A549 (cell line): Measurements from ENCODE around the gene SLC25A13. TPM values are rescaled to one million over a fixed set of nuclear protein-coding genes. Genes with fewer than 3 reads are reported as not detected.
A peak's percentile ranks its signal among the peaks of the same experiment; 100 is the strongest.

ENCODE experiments used
- ATAC-seq, 2 experiments: fragments of 200-7000 bp in 1 of 2; fragments of >200 bp in 1 of 2; cut with Nextera tagmentation in 1 of 2; cut with Tn5 transposase in 1 of 2; 3 replicates each; pipeline versions ENCODE4 v1.8.0 to v1.9.1; 2018 to 2020; ENCODE audit warnings: mild to moderate bottlenecking in 1 of 2, moderate library complexity in 1 of 2
- CTCF ChIA-PET: fragments of 300-600 bp; sonication (Branson Sonifier 250); formaldehyde crosslinking; extraction: SDS; loops from one replicate; lab custom pipeline; 2021; ENCODE audit warnings: antibody characterized with exemption, inconsistent platforms; lab: Yijun Ruan, JAX
- POLR2A ChIA-PET: fragments of 350-600 bp; formaldehyde crosslinking; extraction: SDS; loops from one replicate; lab custom pipeline; 2021; ENCODE audit warnings: antibody characterized with exemption, inconsistent platforms; lab: Yijun Ruan, JAX
- DNase-seq, 2 experiments: peaks; one replicate each; pipeline versions ENCODE4 v3.0.0 to v3.0.0-alpha.2; 2011 to 2016; ENCODE audit warnings: low read depth in 1 of 2, low spot score in 1 of 2
- FAIRE-seq: peaks from 2 replicates; lab custom pipeline; 2011; peaks lifted over from hg19 to GRCh38; lab: Jason Lieb, UNC
- H3K27ac ChIP-seq, 2 experiments: fragments of >200 bp; sonication (Bioruptor Twin); formaldehyde crosslinking; 3 replicates each; pipeline ENCODE4 v1.5.1; 2016 to 2017
- H3K4me1 ChIP-seq: fragments of >200 bp; sonication (Bioruptor Twin); formaldehyde crosslinking; 3 replicates; pipeline ENCODE4 v1.6.1; 2016
- H3K4me2 ChIP-seq: fragments of >200 bp; sonication (Bioruptor Twin); formaldehyde crosslinking; 3 replicates; pipeline ENCODE4 v1.6.1; 2016
- H3K4me3 ChIP-seq: fragments of >200 bp; sonication (Bioruptor Twin); formaldehyde crosslinking; 3 replicates; pipeline ENCODE4 v1.5.1; 2016
- H3K9me3 ChIP-seq: fragments of >200 bp; sonication (Bioruptor Twin); formaldehyde crosslinking; 3 replicates; pipeline ENCODE4 v1.6.1; 2016
- CHD2 ChIP-seq: fragments of 150-350 bp; IDR thresholded peaks from 2 replicates; pipeline ENCODE4 v1.6.1; 2014; ENCODE audit warnings: low read length; ENCODE audit not compliant: partially characterized antibody
- CHD4 ChIP-seq: fragments of 200-600 bp; sonication (generic); IDR thresholded peaks from 2 replicates; pipeline ENCODE4 v1.6.1; 2016; ENCODE audit warnings: antibody characterized with exemption, mild to moderate bottlenecking, borderline replicate concordance
- EHMT2 ChIP-seq: fragments of 200-600 bp; sonication (generic); IDR thresholded peaks from 2 replicates; pipeline ENCODE4 v1.6.1; 2016; ENCODE audit warnings: antibody characterized with exemption, low read depth, mild to moderate bottlenecking, moderate library complexity
- ESRRA ChIP-seq: fragments of 150-350 bp; IDR thresholded peaks from 2 replicates; pipeline ENCODE4 v1.6.1; 2014; ENCODE audit warnings: mild to moderate bottlenecking, low read length, borderline replicate concordance
- FOSL2 ChIP-seq, 2 experiments: fragments of 450-650 bp in 1 of 2; fragments of >200 bp in 1 of 2; sonication (Bioruptor Twin) in 1 of 2; formaldehyde crosslinking; IDR thresholded peaks; 2 replicates each; pipeline versions ENCODE4 v1.5.0 to v1.6.1; 2016 to 2020; ENCODE audit warnings: mild to moderate bottlenecking in 1 of 2, moderate library complexity in 1 of 2
- FOXS1 ChIP-seq: fragments of 250-450 bp; sonication (Bioruptor Pico); IDR thresholded peaks from 2 replicates; pipeline ENCODE4 v1.5.0; 2020; ENCODE audit warnings: mild to moderate bottlenecking, moderate library complexity
- GATA3 ChIP-seq: IDR thresholded peaks from 2 replicates; pipeline ENCODE4 v1.6.1; 2012; ENCODE audit warnings: borderline replicate concordance
- JUN ChIP-seq, 2 experiments: fragments of >200 bp; sonication (Bioruptor Twin); formaldehyde crosslinking; IDR thresholded peaks; 2 replicates in 1 of 2; 3 replicates in 1 of 2; pipeline ENCODE4 v1.6.1; 2016 to 2017
- JUNB ChIP-seq: fragments of >200 bp; sonication (Bioruptor Twin); formaldehyde crosslinking; IDR thresholded peaks from 2 replicates; pipeline ENCODE4 v1.6.1; 2016
- MAFK ChIP-seq: fragments of 450-650 bp; IDR thresholded peaks from 2 replicates; pipeline ENCODE4 v1.6.1; 2014; ENCODE audit not compliant: partially characterized antibody
- NFE2L2 ChIP-seq: fragments of 150-350 bp; conservative IDR thresholded peaks from 2 replicates; pipeline ENCODE4 v1.6.1; 2014; ENCODE audit warnings: low read length
- PHF8 ChIP-seq: fragments of 200-600 bp; sonication (generic); IDR thresholded peaks from 2 replicates; pipeline ENCODE4 v1.6.1; 2016; ENCODE audit warnings: low read depth, mild to moderate bottlenecking, antibody characterized with exemption, moderate library complexity, borderline replicate concordance
- POLR2A ChIP-seq: IDR thresholded peaks from 2 replicates; pipeline ENCODE4 v1.6.1; 2012; ENCODE audit warnings: mild to moderate bottlenecking, low read length
- POLR2AphosphoS2 ChIP-seq: conservative IDR thresholded peaks from 2 replicates; pipeline ENCODE4 v1.6.1; 2012; ENCODE audit warnings: low read length, improper control_type of control experiment, inconsistent platforms
- RAD21 ChIP-seq, 2 experiments: fragments of >200 bp in 1 of 2; sonication (Bioruptor Twin) in 1 of 2; formaldehyde crosslinking in 1 of 2; IDR thresholded peaks in 1 of 2; conservative IDR thresholded peaks in 1 of 2; 2 replicates in 1 of 2; 3 replicates in 1 of 2; pipeline ENCODE4 v1.6.1; 2012 to 2018; ENCODE audit warnings: inconsistent platforms in 1 of 2
- RARB ChIP-seq: fragments of 250-450 bp; sonication (Bioruptor Pico); IDR thresholded peaks from 2 replicates; pipeline ENCODE4 v1.8.0; 2021; ENCODE audit warnings: mild to moderate bottlenecking, moderate library complexity
- REST ChIP-seq: fragments of 200-600 bp; sonication (generic); IDR thresholded peaks from 2 replicates; pipeline ENCODE4 v1.6.1; 2016; ENCODE audit warnings: antibody characterized with exemption, mild to moderate bottlenecking, moderate library complexity
- RFX5 ChIP-seq: fragments of 450-650 bp; IDR thresholded peaks from 2 replicates; pipeline ENCODE4 v1.7.1; 2014; ENCODE audit warnings: antibody characterized with exemption, mild to moderate bottlenecking, moderate library complexity
- SMC3 ChIP-seq: fragments of >200 bp; sonication (Bioruptor Twin); formaldehyde crosslinking; IDR thresholded peaks from 3 replicates; pipeline ENCODE4 v1.6.1; 2018; ENCODE audit warnings: inconsistent platforms
- TFCP2L1 ChIP-seq: fragments of 250-450 bp; sonication (Bioruptor Pico); IDR thresholded peaks from 2 replicates; pipeline ENCODE4 v1.5.0; 2021; ENCODE audit warnings: mild to moderate bottlenecking
- TP53 ChIP-seq: fragments of 250-450 bp; sonication (Bioruptor Pico); IDR thresholded peaks from 2 replicates; pipeline ENCODE4 v1.5.0; 2021; ENCODE audit warnings: mild to moderate bottlenecking, moderate library complexity
- ZC3H11A ChIP-seq: fragments of 450-650 bp; IDR thresholded peaks from 2 replicates; pipeline ENCODE4 v1.6.1; 2014; ENCODE audit warnings: antibody characterized with exemption, mild to moderate bottlenecking
- ZNF302 ChIP-seq: fragments of 250-450 bp; sonication (Bioruptor Pico); IDR thresholded peaks from 2 replicates; pipeline ENCODE4 v1.9.0; 2021; ENCODE audit warnings: inconsistent platforms, mild to moderate bottlenecking, moderate library complexity
- ZSCAN20 ChIP-seq: fragments of 250-450 bp; sonication (Bioruptor Pico); IDR thresholded peaks from 2 replicates; pipeline ENCODE4 v1.8.0; 2022; ENCODE audit warnings: mild to moderate bottlenecking, moderate library complexity
- WGBS: methylation state at CpG from one replicate; pipeline ENCODE4 v1.1.6; 2017; ENCODE audit errors: missing lambda C conversion rate; 5-methylcytosine and 5-hydroxymethylcytosine counted together
- polyA plus RNA-seq, 4 experiments: library from polyadenylated mRNA; depleted of rRNA in 3 of 4; stranded (reverse); fragments of >200 nt; fragmentation: RNase III in 1 of 4; extraction: RNeasy Plus Mini Kit Qiagen cat#74134 plus additional on column Dnase treatment in 1 of 4; gene quantifications; 2 replicates in 3 of 4; 3 replicates in 1 of 4; pipeline ENCODE4 v1.2.3, GENCODE V29; 2011 to 2017
- TF ChIP-seq, protein P1 (sequence below): fragments of >200 bp; sonication (Bioruptor Twin); formaldehyde crosslinking; IDR thresholded peaks from 3 replicates; pipeline ENCODE4 v1.6.1; 2016
- TF ChIP-seq, protein P2 (sequence below): fragments of 250-450 bp; sonication (Bioruptor Pico); IDR thresholded peaks from 2 replicates; pipeline ENCODE4 v1.5.0; 2020; ENCODE audit warnings: low read depth, mild to moderate bottlenecking, moderate library complexity

The SLC25A13 gene
- polyA plus RNA-seq, 2 of the 4 experiments (the other 2 are of a cell fraction): 32.7 to 51.0 TPM

DNA sequence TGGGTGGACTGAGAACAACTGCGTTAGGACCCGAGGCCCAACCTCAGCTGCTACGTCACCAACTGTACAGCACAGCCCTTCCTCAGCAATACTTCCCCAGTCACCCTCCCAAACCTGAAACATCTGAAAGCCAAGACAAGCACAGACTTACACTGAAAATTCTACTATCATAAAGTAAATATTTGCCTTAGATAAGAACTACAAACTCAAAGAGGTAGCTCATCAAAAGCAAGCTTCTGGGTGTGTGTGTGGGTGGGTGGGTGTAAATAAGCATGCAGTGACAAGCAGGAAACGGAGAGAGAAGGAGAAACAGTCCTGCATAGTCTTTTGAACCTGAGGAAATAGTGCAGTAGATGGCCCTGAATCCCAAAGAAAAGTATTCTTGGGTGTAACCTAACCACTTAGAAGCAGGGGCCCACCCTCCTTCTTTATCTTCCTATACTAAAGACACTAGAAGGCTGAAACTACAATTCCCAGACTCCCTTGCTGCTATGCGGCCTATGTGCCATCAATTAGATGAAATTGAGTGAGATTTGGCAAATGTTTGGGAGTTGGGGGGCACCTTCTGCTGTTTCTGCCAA lies 18.7 kb downstream of the SLC25A13 start:
- FAIRE-seq: no peak
- Histone ChIP-seq H3K27ac (no peak overlapping the region), H3K9me3 (peaks cover 7% of the 10 kb centered on the region; the same call in 2 of the 3 replicates), H3K4me2 (peak overlapping the region; percentile 27; the same call in 2 of the 3 replicates), H3K4me3 (no peak overlapping the region), H3K4me1 (peaks cover 11% of the 10 kb centered on the region)
- POLR2A ChIA-PET: no interaction called here
- CTCF ChIA-PET: no interaction called here
- peak; percentile 55 to 82 for ATAC-seq
- TF ChIP-seq TP53 (CRISPR knock-in tag) (no peak), RAD21 (conservative IDR thresholded peaks at IDR 0.05 in 1 of 2, IDR thresholded peaks at IDR 0.05 in 1 of 2) (no peak), GATA3 (peak; percentile 45; the same call in 1 of the 2 replicates), JUNB (no peak)
- TF ChIP-seq, all 56 proteins: peak for 1
- DNase-seq: peak in 1 of 2 experiments; percentile 64
- 37% methylated on average over 5 of the region's 5 CpGs for WGBS

DNA sequence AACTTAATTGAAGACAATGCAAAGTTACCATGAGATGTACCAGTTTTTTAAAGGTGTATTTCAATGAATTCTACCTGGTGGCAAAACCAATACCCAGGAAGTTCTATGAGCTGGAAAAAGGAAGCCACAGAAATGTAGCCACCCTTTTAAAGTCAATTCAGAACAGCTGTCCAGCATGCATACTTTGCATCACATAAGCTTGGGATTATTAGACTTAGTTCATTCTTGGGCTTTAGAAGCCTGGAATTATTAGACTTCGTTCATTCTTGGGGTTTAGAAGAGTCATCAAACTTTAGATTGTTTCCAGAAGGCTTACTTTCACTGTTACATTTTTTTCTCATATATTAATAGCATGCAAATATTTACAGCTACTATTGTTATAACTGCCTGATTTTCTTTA lies 20.9 kb downstream of the SLC25A13 start:
- no peak for FAIRE-seq
- POLR2A ChIA-PET: no interaction called here
- WGBS: 90% methylated on average over 1 of the region's 1 CpG
- Histone ChIP-seq H3K27ac (no peak overlapping the region), H3K4me3 (no peak overlapping the region), H3K4me1 (peaks cover 10% of the 10 kb centered on the region), H3K9me3 (peaks cover 7% of the 10 kb centered on the region; the same call in 2 of the 3 replicates), H3K4me2 (no peak overlapping the region)
- CTCF ChIA-PET: no interaction called here
- DNase-seq: no peak
- ATAC-seq: no peak
- TF ChIP-seq GATA3 (no peak), JUN (IDR thresholded peaks at IDR 0.05) (no peak)

- Histone ChIP-seq H3K9me3 (peaks cover 7% of the 10 kb centered on the region; the same call in 2 of the 3 replicates), H3K4me3 (no peak overlapping the region), H3K27ac (no peak overlapping the region), H3K4me2 (no peak overlapping the region), H3K4me1 (peaks cover 10% of the 10 kb centered on the region)
- ChIA-PET POLR2A (no interaction called here), CTCF (no interaction called here)
- FAIRE-seq (no peak), DNase-seq (no peak), ATAC-seq (no peak)
- TF ChIP-seq PHF8 (no peak), ZC3H11A (no peak), POLR2AphosphoS2 (no peak), TFCP2L1 (CRISPR knock-in tag) (no peak), RFX5 (no peak), ESRRA (no peak), FOXS1 (CRISPR knock-in tag) (no peak)
These were observed 21.4 kb downstream of the SLC25A13 start for GRCh38 chr7:96300502-96300901.

DNA sequence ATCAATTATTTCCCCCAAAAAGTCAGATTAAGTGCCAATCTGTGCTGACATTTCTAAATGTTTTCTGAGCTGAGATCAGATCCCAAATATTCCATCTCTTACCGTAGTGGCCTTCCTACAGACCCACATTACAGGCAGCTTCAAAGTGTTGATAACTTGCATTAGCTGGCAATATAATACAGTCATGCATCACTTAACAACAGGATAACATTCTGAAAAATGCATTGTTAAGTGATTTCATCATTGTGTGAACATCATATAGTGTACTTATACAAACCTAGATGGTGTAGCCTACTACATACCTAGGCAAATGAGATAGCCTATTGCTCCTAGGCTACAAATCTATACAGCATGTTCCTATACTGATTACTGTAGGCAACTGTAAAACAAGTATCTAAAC lies 22.4 kb downstream of the SLC25A13 start:
- FAIRE-seq (no peak), ATAC-seq (no peak), DNase-seq (no peak)
- WGBS: 100% methylated on average over 1 of the region's 1 CpG
- ChIA-PET POLR2A (no interaction called here), CTCF (no interaction called here)
- H3K4me3 ChIP-seq: no peak overlapping the region
- peaks cover 10% of the 10 kb centered on the region for H3K4me1 ChIP-seq
- H3K9me3 ChIP-seq: peaks cover 7% of the 10 kb centered on the region; the same call in 2 of the 3 replicates
- no peak overlapping the region for H3K4me2 ChIP-seq
- no peak overlapping the region for H3K27ac ChIP-seq
- TF ChIP-seq GATA3 (no peak), TFCP2L1 (CRISPR knock-in tag) (no peak), FOSL2 (IDR thresholded peaks at IDR 0.05) (no peak), FOSL2 (CRISPR knock-in tag; IDR thresholded peaks at IDR 0.05) (no peak), RARB (no peak), ZSCAN20 (CRISPR knock-in tag) (no peak), ZNF302 (CRISPR knock-in tag) (no peak), POLR2A (no peak), TP53 (CRISPR knock-in tag) (no peak), CHD2 (no peak), CHD4 (no peak), EHMT2 (no peak), RFX5 (no peak), NFE2L2 (no peak), SMC3 (no peak), REST (no peak), MAFK (no peak)
- TF ChIP-seq, protein P1, sequence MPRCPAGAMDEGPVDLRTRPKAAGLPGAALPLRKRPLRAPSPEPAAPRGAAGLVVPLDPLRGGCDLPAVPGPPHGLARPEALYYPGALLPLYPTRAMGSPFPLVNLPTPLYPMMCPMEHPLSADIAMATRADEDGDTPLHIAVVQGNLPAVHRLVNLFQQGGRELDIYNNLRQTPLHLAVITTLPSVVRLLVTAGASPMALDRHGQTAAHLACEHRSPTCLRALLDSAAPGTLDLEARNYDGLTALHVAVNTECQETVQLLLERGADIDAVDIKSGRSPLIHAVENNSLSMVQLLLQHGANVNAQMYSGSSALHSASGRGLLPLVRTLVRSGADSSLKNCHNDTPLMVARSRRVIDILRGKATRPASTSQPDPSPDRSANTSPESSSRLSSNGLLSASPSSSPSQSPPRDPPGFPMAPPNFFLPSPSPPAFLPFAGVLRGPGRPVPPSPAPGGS: no peak
- TF ChIP-seq, protein P2, sequence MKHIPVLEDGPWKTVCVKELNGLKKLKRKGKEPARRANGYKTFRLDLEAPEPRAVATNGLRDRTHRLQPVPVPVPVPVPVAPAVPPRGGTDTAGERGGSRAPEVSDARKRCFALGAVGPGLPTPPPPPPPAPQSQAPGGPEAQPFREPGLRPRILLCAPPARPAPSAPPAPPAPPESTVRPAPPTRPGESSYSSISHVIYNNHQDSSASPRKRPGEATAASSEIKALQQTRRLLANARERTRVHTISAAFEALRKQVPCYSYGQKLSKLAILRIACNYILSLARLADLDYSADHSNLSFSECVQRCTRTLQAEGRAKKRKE (CRISPR knock-in tag): no peak
